T-helper 1 cell treated with Interleukin-12 subunit alpha and Interleukin-12 subunit beta and Interleukin-4 antibody, amounts not matched to agents 30 ng/mL and 1 ng/mL, for 36 hours (primary cell): ENCODE data around the gene TMCC3. TPM values are rescaled to one million over a fixed set of nuclear protein-coding genes. Genes with fewer than 3 reads are reported as not detected.
"Not testable (repeated sequence)": the region's sequence is repeated elsewhere in the genome, so short reads cannot be mapped to it uniquely, and the experiment has no call there.

Source experiments
- intact Hi-C: fragments of 100-400 bp; cut with micrococcal nuclease; formaldehyde crosslinking; loops from one replicate; pipeline ENCODE4 v1.15.1; 2024
- total RNA-seq: library from RNA; stranded (reverse); gene quantifications from 2 replicates; pipeline ENCODE4 v1.2.3, GENCODE V29; 2022

TMCC3 gene
- 0.12 and 0.37 TPM in 2 replicates for total RNA-seq

- intact Hi-C loops, result loop anchor here (1.0 kb wide), 1 partner anchor 47 kb away; no protein-coding TSS in a partner anchor
Measured at GRCh38 chr12:94650143-94651056, at the start of gene TMCC3. TMCC3 (minus strand) TSS chr12:94650557; CDS start chr12:94650430, 127 bp downstream.

- intact Hi-C loops, result no loop called here
Measured at GRCh38 chr12:94699801-94700200, 49.4 kb upstream of the TMCC3 start.

- intact Hi-C loops, result no loop called here
Measured at GRCh38 chr12:94698578-94698977, 48.2 kb upstream of the TMCC3 start.

- intact Hi-C loops, result no loop called here
Measured at GRCh38 chr12:94697631-94698030, 47.3 kb upstream of the TMCC3 start.

GRCh38 chr12:94694732-94695131 is 44.4 kb upstream of the TMCC3 start:
- intact Hi-C loops, result no loop called here

- intact Hi-C loops, result not testable (repeated sequence)
Measured at GRCh38 chr12:94692826-94693225, 42.5 kb upstream of the TMCC3 start.

- intact Hi-C loops, result no loop called here
Measured at GRCh38 chr12:94690198-94690771, 39.9 kb upstream of the TMCC3 start.

GRCh38 chr12:94689646-94690036 is 39.3 kb upstream of the TMCC3 start:
- intact Hi-C loops, result no loop called here

GRCh38 chr12:94689002-94689645 is 38.8 kb upstream of the TMCC3 start:
- intact Hi-C loops, result no loop called here

GRCh38 chr12:94687891-94688290 is 37.5 kb upstream of the TMCC3 start:
- intact Hi-C loops, result no loop called here

- intact Hi-C loops, result no loop called here
Measured at GRCh38 chr12:94686834-94687628, 36.7 kb upstream of the TMCC3 start.

GRCh38 chr12:94684416-94685142 is 34.2 kb upstream of the TMCC3 start:
- intact Hi-C loops, result no loop called here

- intact Hi-C loops, result no loop called here
Measured at GRCh38 chr12:94679554-94680195, 29.3 kb upstream of the TMCC3 start.

GRCh38 chr12:94678849-94679248 is 28.5 kb upstream of the TMCC3 start:
- intact Hi-C loops, result no loop called here

- intact Hi-C loops, result no loop called here
Measured at GRCh38 chr12:94678379-94678778, 28.0 kb upstream of the TMCC3 start.

- intact Hi-C loops, result no loop called here
Measured at GRCh38 chr12:94677778-94678177, 27.4 kb upstream of the TMCC3 start.

- intact Hi-C loops, result no loop called here
Measured at GRCh38 chr12:94676922-94677321, 26.6 kb upstream of the TMCC3 start.

GRCh38 chr12:94676031-94676641 is 25.8 kb upstream of the TMCC3 start:
- intact Hi-C loops, result no loop called here

GRCh38 chr12:94674835-94675234 is 24.5 kb upstream of the TMCC3 start:
- intact Hi-C loops, result no loop called here

GRCh38 chr12:94674051-94674451 is 23.7 kb upstream of the TMCC3 start:
- intact Hi-C loops, result no loop called here
